Small intestine (tissue), 7 donors: Measurements from ENCODE around the gene WNK2. TPM values are rescaled to one million over a fixed set of nuclear protein-coding genes. Genes with fewer than 3 reads are reported as not detected.

Experiments
- DNase-seq, 2 donors: peaks; one replicate each; pipeline versions ENCODE4 v3.0.0 to v3.0.0-alpha.2; 2013
- FAIRE-seq: peaks from 2 replicates; lab custom pipeline; 2012; peaks lifted over from hg19 to GRCh38; lab: Jason Lieb, UNC
- H3K27ac ChIP-seq, 3 donors: one replicate each; pipeline ENCODE4 v1.5.1; 2013; ENCODE audit warnings: low read length in 2 of 3, mild to moderate bottlenecking in 2 of 3, control low read depth in 1 of 3, inconsistent platforms in 1 of 3, low read depth in 1 of 3, moderate library complexity in 1 of 3
- H3K27me3 ChIP-seq, 3 donors: one replicate each; pipeline ENCODE4 v1.6.1; 2013; ENCODE audit warnings: low read length in 3 of 3, inconsistent platforms in 1 of 3; ENCODE audit not compliant: control insufficient read depth in 3 of 3, insufficient read depth in 3 of 3
- H3K36me3 ChIP-seq, 3 donors: one replicate each; pipeline ENCODE4 v1.6.1; 2013; ENCODE audit warnings: low read length in 3 of 3, inconsistent platforms in 1 of 3, low read depth in 1 of 3, mild to moderate bottlenecking in 1 of 3, moderate library complexity in 1 of 3; ENCODE audit not compliant: control insufficient read depth in 3 of 3, insufficient read depth in 2 of 3
- H3K4me1 ChIP-seq, 3 donors: one replicate each; pipeline ENCODE4 v1.6.1; 2013; ENCODE audit warnings: low read length in 2 of 3, inconsistent platforms in 1 of 3, low read depth in 1 of 3, mild to moderate bottlenecking in 1 of 3, moderate library complexity in 1 of 3; ENCODE audit not compliant: control insufficient read depth in 3 of 3, insufficient read depth in 2 of 3
- H3K4me3 ChIP-seq, 3 donors: one replicate each; pipeline ENCODE4 v1.5.1; 2013; ENCODE audit warnings: low read length in 3 of 3, control low read depth in 1 of 3, inconsistent platforms in 1 of 3, low read depth in 1 of 3, mild to moderate bottlenecking in 1 of 3, moderate library complexity in 1 of 3
- H3K9me3 ChIP-seq, 2 donors: one replicate each; pipeline ENCODE4 v1.6.1; 2013; ENCODE audit warnings: low read depth in 1 of 2, low read length in 1 of 2; ENCODE audit not compliant: control insufficient read depth in 2 of 2, insufficient read depth in 1 of 2
- WGBS, 3 donors: extraction: QIAGEN DNeasy Blood & Tissue Kit; methylation state at CpG; one replicate each; pipeline ENCODE4 v1.1.7; 2013; 5-methylcytosine and 5-hydroxymethylcytosine counted together
- polyA plus RNA-seq, 4 donors: library from polyadenylated mRNA; stranded (reverse) in 3 of 4; unstranded in 1 of 4; fragments of 200-250 nt in 3 of 4; fragments of 120-200 nt in 1 of 4; gene quantifications; one replicate each; pipeline versions ENCODE4 v1.2.1 to v1.2.3, GENCODE V29; 2013
- donor health status: healthy with polysubstance abuse.
- donor health status: control.
- donor health status: control.
- donor health status: Bipolar disorder and iron deficiency.
- donor health status: healthy.

Gene WNK2
- polyA plus RNA-seq, 4 donors: 13.8 to 101 (median 33.8) TPM

DNA sequence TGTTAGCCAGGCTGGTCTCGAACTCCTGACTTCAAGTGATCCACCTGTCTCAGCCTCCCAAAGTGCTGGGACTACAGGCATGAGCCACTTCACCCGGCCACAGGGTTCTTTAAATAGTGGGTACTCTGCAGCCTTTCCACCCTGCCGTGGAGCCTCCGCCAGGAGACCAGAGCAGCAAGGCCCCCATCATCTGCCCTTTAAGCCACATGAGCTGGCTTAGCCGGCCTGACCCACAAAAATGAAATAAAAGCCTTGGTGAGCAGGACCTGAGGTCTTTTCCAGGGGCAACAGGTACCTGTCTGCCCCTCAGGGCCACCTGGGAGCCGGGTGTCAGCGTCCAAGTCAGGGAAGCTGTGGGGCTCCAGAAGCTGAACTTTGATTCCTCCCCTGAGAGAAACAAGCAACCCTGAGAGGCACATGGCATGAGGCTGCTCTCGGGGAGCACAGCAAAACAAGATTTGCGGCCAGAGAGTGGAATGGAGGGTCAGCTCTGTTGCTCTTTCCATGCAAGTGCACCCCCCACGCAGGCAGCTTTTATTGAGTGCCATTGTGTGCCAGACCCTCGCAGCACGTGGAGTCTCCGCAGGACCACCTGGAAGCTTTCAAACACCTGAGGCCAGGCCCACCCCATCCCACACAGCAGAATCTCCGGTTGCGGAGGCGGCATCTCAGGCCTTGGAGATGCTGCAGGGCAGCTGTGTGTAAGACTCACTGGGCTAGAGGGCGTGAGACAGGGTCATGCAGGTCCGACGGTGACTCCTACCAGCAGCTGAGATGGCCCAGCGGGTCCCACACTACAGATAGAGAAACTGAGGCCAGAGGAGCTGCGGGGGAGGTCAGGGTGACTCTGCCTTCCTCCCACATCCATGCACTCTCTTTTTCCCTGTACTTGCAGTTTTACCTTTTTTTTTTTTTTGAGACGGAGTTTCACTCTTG lies 4.8 kb upstream of the WNK2 start:
- Histone ChIP-seq H3K4me3 (no peak overlapping the region), H3K4me1 (peaks cover 2 to 19% (median 7%) of the 10 kb centered on the region in 3 donors), H3K27me3 (peaks cover 0 to 3% (median 0%) of the 10 kb centered on the region in 3 donors), H3K36me3 (no peaks in the 10 kb centered on the region), H3K27ac (peak overlapping the region in 1 of 3 donors; percentile 2), H3K9me3 (no peaks in the 10 kb centered on the region)
- WGBS, 3 donors: 59 to 77% (median 67%) methylated on average over 21 to 22 of the region's 22 CpGs
- no peak for FAIRE-seq
- no peak for DNase-seq

DNA sequence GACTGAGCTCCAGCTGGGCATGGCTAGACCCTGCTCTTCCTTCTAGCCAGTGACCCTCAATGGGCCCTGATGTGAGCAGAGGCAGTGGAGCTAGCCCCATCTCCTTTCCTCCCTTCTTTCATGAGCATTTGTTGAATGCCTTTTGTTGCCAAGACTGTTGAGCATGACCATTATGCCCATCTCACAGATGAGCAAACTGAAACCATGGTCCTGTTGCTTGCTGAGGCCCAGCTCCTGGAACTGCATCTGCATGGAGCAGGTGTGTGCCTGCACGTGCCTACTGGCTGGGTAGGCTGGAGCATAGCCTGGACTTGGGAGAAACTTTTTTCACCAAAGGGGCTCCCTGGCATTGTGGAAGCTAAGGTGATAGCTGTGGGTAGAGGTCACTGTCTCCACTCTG lies 3.0 kb upstream of the WNK2 start:
- Histone ChIP-seq H3K4me1 (peaks cover 2 to 27% (median 7%) of the 10 kb centered on the region in 3 donors), H3K36me3 (peaks cover 0 to 4% (median 0%) of the 10 kb centered on the region in 3 donors), H3K27me3 (peaks cover 0 to 3% (median 0%) of the 10 kb centered on the region in 3 donors), H3K9me3 (no peaks in the 10 kb centered on the region), H3K4me3 (no peak overlapping the region), H3K27ac (no peak overlapping the region)
- WGBS, 3 donors: 8 to 61% (median 60%) methylated on average over 1 of the region's 1 CpG
- DNase-seq (no peak), FAIRE-seq (no peak)

DNA sequence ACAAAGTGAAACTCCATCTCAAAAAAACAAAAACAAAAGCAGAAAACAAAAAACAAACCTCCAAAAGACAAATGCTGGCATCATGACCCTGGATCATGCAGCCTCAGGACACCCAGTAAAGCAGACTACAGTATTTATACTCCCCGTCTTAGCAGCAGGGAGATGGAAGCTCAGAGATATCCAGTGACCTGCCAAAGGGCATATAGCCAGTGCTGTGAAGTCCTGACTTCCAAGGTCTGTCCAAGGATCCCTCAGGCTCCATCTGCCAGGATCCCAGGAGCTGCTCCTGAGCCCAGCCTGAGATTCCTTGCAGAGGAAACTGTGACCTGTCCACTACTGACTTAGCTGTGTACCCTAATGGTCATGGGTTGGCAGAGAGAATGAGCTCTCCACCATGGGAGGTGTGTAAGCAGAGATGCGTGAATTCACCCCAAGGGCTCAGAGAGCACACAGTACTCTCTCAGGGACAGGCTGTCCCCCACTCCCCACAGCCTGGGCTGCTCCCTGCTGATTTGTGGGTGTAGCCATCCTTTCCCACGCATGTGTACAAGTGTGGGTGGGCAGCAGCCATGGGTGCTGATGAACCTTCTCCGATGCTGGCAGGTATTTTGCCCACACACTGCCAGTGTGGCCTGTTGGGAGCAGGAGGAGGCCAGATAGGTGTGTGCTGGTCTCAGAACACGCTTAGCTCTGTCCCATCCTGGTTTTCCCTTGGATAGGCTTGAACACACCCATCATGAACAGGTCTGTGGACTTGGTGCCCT lies 2.1 kb upstream of the WNK2 start:
- Histone ChIP-seq H3K27ac (no peak overlapping the region), H3K9me3 (no peaks in the 10 kb centered on the region), H3K4me1 (peaks cover 2 to 36% (median 7%) of the 10 kb centered on the region in 3 donors), H3K4me3 (no peak overlapping the region), H3K27me3 (peaks cover 0 to 3% (median 0%) of the 10 kb centered on the region in 3 donors), H3K36me3 (peaks cover 0 to 11% (median 0%) of the 10 kb centered on the region in 3 donors)
- FAIRE-seq (no peak), DNase-seq (no peak)
- WGBS, 3 donors: 69 to 79% (median 71%) methylated on average over 5 of the region's 5 CpGs

DNA sequence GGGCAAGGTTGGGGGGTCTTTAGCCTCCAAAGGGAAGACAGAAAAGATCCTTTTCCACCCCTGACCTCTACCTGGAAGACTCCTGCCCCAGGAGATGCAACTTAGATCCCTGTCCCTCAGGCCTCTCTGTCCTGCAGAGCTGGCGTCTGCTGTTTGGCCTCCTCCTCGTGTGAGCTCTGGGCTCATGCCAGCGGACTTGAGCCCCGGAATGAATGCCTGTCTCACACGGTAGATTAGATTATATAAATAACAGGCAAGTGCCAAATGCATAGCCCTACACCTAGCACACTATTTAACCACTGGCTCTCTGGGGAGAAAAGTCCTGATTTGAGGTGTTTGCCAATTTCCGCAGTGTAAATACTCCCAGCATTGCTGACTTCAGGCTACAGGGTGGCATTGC lies 1.4 kb upstream of the WNK2 start:
- Histone ChIP-seq H3K36me3 (peaks cover 0 to 11% (median 0%) of the 10 kb centered on the region in 3 donors), H3K27ac (no peak overlapping the region), H3K4me3 (no peak overlapping the region), H3K4me1 (peaks cover 4 to 40% (median 7%) of the 10 kb centered on the region in 3 donors), H3K27me3 (peaks cover 0 to 3% (median 0%) of the 10 kb centered on the region in 3 donors), H3K9me3 (no peaks in the 10 kb centered on the region)
- DNase-seq (peak in 1 of 2 donors; percentile 91), FAIRE-seq (no peak)
- 11 to 60% (median 32%) methylated on average over 6 of the region's 6 CpGs for WGBS, 3 donors

DNA sequence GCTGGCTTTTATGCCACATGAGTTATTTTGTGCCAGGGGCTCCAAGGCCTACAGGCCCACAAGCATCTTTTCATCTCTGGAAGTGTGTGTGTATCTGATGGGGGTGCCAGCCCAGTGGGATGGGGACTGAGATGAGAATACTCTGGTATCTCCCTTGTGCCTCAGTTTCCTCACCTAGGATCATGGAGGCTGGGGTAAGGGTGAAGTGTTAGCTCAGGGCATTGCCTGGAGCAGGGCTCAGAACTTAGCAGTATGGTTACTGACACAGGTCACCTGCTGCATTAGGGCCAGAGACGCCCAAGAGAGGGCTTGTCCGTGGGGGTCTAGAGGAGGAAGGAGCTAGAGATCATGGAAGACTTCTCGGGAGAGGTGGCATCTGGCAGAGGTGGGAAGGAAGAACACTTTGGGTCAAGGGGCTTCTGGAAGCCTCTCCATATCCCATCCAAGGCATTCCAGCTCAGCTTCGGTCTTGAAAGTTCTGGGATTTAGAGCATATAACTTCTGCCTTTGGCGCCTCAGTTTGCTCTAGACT lies 742 bp upstream of the WNK2 start:
- DNase-seq: no peak
- peaks cover 0 to 11% (median 0%) of the 10 kb centered on the region in 3 donors for H3K36me3 ChIP-seq
- FAIRE-seq: no peak
- H3K27ac ChIP-seq: no peak overlapping the region
- H3K9me3 ChIP-seq: no peaks in the 10 kb centered on the region
- peaks cover 4 to 44% (median 7%) of the 10 kb centered on the region in 3 donors for H3K4me1 ChIP-seq
- peaks cover 0 to 3% (median 0%) of the 10 kb centered on the region in 3 donors for H3K27me3 ChIP-seq
- H3K4me3 ChIP-seq: peak overlapping the region in 1 of 3 donors; percentile 53
- WGBS, 3 donors: 56 to 77% (median 59%) methylated on average over 5 of the region's 5 CpGs

DNA sequence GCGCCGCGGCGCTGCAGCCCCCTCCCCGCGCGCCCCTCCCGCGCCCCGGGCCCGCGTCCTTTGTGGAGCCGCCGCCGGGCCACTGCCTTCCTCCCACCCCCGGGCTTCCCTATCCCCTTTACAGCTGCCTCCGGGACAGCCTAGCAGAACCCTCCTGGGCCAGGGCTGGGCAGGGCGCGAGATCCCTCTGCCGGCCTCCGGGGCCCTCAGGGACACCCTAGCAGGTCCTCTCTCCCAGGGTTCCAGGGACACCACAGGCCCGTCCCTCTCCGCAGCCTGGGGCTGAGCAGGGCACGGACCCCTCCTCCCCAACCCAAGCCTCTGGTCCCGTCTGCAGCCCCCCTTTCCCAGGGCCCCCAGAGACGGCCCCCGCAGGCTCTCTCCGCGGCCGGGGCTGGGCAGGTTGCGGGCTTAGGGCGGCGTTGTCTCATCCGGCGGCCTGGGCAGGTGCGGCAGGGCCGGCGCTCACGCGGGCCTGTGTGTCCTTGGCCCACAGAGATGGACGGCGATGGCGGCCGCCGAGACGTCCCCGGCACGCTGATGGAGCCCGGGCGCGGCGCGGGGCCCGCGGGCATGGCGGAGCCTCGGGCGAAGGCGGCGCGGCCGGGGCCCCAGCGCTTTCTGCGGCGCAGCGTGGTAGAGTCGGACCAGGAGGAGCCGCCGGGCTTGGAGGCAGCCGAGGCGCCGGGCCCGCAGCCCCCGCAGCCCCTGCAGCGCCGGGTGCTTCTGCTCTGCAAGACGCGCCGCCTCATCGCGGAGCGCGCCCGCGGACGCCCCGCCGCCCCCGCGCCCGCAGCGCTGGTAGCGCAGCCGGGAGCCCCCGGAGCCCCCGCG lies 710 bp downstream of the WNK2 start:
- FAIRE-seq (no peak), DNase-seq (peak; percentile 37 to 66)
- H3K36me3 ChIP-seq: peaks cover 0 to 24% (median 0%) of the 10 kb centered on the region in 3 donors
- whole genome bisulfite sequencing, 3 donors: 0 to 3% (median 1%) methylated on average over 45 to 97 of the region's 97 CpGs
- H3K4me3 ChIP-seq: peak overlapping the region; percentile 58 to 65 (median 61)
- no peaks in the 10 kb centered on the region for H3K9me3 ChIP-seq
- peaks cover 0 to 3% (median 0%) of the 10 kb centered on the region in 3 donors for H3K27me3 ChIP-seq
- peaks cover 6 to 34% (median 9%) of the 10 kb centered on the region in 3 donors for H3K4me1 ChIP-seq
- no peak overlapping the region for H3K27ac ChIP-seq

DNA sequence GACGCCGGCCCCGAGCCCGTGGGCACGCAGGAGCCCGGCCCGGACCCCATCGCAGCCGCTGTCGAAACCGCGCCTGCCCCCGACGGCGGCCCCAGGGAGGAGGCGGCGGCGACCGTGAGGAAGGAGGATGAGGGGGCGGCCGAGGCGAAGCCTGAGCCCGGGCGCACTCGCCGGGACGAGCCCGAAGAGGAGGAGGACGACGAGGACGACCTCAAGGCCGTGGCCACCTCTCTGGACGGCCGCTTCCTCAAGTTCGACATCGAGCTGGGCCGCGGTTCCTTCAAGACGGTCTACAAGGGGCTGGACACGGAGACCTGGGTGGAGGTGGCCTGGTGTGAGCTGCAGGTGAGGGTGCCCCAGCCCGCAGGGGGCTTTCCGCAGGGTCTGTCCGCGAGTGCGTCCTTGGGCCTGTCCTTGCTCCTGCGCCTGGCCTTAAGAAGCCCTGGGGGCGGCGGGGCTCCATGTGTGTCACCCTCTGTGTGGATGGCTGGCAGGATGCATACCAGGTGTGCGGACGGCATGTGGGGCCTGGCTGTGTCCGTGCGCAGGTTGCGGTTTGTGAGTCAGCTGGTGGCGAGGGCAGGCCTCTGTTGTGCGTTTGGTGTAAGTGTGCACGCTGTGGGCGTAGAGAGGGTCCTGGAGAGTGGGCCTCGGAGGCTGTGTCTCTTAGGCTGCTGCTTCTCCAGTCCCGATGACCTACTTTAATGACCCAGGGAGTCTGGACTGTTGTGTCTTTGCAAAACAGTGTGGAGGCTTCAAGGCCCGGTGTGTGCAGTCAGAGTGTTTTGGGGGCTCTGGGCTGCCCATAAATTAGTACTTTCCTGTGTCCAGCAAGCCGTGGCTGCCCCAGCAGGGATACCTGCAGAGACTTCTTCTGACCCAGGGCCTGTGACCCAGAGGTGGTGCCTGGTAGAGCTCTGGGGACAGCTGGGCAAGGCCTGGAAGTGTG lies 1.6 kb downstream of the WNK2 start:
- peaks cover 0 to 3% (median 0%) of the 10 kb centered on the region in 3 donors for H3K27me3 ChIP-seq
- FAIRE-seq: no peak
- WGBS, 3 donors: 21 to 50% (median 30%) methylated on average over 49 to 61 of the region's 61 CpGs
- peaks cover 0 to 32% (median 0%) of the 10 kb centered on the region in 3 donors for H3K36me3 ChIP-seq
- peak in 1 of 2 donors; percentile 49 for DNase-seq
- peaks cover 6 to 34% (median 9%) of the 10 kb centered on the region in 3 donors for H3K4me1 ChIP-seq
- H3K27ac ChIP-seq: peak overlapping the region in 1 of 3 donors; percentile 26
- H3K4me3 ChIP-seq: peak overlapping the region; percentile 11 to 61 (median 58)
- no peaks in the 10 kb centered on the region for H3K9me3 ChIP-seq
